ENCODE results near the gene PPP1R12C. TPM values are rescaled to one million over a fixed set of nuclear protein-coding genes. Genes with fewer than 3 reads are reported as not detected.

The PPP1R12C gene
- 100 to 1,000 TPM; 135 to 141 TPM for total RNA-seq

DNA sequence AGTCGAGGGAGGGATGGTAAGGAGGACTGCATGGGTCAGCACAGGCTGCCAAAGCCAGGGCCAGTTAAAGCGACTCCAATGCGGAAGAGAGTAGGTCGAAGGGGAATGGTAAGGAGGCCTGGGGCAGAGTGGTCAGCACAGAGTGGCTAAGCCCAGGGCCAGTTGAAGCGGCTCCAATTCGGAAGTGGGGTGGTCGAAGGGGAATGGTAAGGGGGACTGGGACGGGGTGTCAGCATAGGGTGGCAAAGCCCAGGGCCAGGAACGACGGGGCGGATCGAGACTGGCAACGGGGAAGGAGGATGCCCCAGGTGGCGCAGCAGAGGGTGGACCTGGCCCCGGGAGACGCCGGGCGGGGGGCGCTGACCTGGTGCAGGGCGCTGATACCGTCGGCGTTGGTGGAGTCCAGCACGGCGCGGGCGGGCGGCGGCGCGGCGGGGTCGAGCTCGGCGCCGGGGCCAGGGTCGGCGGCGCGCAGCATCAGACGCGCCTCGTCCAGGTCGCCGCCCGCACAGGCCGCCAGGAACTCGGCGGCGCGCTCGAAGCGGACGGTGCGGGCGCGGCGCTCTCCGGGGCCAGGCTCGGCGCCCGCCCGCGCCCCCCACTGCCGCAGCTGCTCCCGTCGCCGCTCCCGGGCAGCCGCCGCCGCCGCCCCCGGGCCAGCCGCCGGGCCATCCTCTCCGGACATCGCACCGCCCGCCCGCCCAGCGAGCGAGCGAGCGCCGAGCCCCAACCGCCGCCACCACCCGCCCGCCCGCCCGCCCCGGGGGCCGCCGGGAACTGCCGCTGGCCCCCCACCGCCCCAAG lies at the start of gene PPP1R12C:
Gene PPP1R12C (minus strand): TSS at position 779 of the 804 bp plus-strand sequence. CDS start 94 bp downstream, at position 685.

GRCh38 chr19:55166530-55167268 lies 49.3 kb upstream of the PPP1R12C start, which contains the start of gene DNAAF3:
DNAAF3 (minus strand) TSS chr19:55166613; CDS start chr19:55166413, 200 bp downstream.

GRCh38 chr19:55157064-55157908 lies 39.8 kb upstream of the PPP1R12C start, which contains the start of gene TNNI3:
TNNI3 (minus strand) TSS chr19:55157732; CDS start chr19:55157589, 143 bp downstream.

DNA sequence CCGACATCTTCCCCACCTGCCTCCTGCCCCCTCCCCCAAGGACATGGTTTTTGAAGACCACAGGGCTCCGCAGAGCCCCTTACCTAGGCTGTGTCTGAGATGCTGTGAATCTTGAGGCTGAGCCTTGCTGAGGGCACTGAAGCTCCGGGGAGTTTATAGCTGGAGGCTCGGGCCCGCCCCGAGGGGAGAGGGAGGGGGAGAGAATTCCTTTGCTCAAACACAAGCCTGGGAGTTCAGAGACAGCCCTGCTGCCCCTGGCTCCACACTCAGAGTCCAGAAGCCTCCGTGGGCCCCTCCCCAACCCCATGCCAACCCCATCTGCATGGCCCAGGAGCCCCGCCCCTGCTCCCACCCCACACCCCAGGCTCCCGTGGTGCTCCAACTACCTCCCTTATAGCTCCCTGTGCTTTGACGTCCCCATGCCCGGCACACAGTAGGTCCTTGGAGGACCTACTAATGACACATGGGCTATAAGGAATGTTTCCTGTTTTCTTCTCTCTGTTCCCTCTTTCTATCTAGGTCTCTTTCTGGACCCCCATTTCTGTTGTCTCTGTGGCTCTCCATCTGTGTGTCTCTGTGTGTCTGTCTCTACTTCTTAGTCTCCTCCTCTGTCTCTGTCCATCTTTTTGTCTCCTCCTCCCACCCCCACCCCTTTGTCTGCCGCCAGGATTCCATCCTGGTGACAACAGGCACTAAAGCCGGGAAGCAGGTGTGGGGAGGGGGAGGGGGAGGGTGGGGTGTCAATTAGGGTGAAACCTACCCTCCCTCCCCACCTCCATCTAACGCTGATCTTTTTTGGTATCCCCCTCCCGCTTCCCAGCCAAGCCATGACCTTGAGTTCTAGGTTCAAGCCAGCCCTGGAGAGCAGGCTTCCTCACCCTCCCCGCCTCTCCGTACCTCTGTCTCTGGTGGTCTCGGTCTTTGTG lies 31.9 kb upstream of the PPP1R12C start, which contains the start of gene TNNT1:
Gene TNNT1 (minus strand): TSS at position 129 of the 926 bp plus-strand sequence. CDS start 2,049 bp downstream, outside the sequence.

GRCh38 chr19:55075371-55075998 lies 42.0 kb downstream of the PPP1R12C start, which contains the start of gene EPS8L1:
EPS8L1 (plus strand) TSS chr19:55075869; CDS start chr19:55076445, 576 bp downstream.

DNA sequence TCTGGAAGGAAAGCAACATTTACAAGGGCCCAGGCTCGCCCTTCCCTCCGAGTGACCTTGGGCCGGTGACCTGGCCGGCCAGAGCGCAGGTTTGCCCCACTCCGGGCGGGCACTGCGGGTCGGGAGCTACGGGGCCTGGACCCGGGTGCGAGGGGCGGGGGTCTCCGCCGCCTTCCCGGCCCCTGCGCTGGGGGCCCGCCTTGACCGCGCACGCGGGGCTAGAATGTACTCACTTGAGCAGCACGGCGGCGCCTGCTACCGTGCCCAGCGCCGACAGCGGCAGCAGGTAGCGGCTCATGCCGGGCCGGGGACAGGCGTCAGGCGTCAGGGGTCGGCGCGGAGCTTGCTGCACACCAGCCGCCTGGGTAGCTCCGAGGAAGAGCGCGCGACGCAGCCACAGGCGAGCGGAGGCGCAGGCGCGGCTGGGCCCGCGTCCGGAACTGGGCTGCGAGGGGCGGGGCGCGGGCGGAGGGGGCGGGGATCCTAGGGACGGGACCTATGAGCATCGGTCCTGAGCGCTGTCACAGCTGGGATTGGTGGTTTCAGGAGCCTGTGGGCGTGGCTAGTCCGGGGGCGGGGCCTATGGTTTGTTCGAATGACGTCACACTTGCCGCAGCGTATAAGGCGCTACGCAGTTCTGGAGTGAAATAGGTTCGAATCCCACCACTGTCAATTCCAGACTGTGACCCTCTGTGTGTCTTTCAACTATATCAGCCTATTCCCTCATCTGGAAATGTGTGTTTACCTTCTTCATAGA lies 54.5 kb downstream of the PPP1R12C start, which contains the start of gene RDH13:
Gene RDH13 (minus strand): TSS at position 414 of the 757 bp plus-strand sequence. CDS start 116 bp downstream, at position 298.

Small RNA genes lying within 50 kb of the gene (microRNA-seq; reads per million reads assigned to microRNA genes)
- not detected for gene MIR7975 (ENCODE audit: borderline microRNAs expressed, borderline replicate concordance)

Other genes with a start within 250 kb of the PPP1R12C start
- gene FCAR, start 243.4 kb downstream of the PPP1R12C start, total RNA-seq: not detected
- under 1 TPM; 0.35 to 0.58 TPM for gene NCR1, start 211.5 kb downstream of the PPP1R12C start, total RNA-seq
- gene NLRP7, start 170.1 kb downstream of the PPP1R12C start, total RNA-seq: not detected
- 10 to 100 TPM; 16.5 to 19.0 TPM for gene NLRP2, start 151.3 kb downstream of the PPP1R12C start, total RNA-seq
- gene GP6, start 79.4 kb downstream of the PPP1R12C start, total RNA-seq: under 1 TPM; 0.26 to 0.43 TPM
- gene RDH13, start 54.5 kb downstream of the PPP1R12C start, total RNA-seq: 10 to 100 TPM; 19.7 to 21.7 TPM
- 1 to 10 TPM; 3.1 to 4.3 TPM for gene EPS8L1, start 41.8 kb downstream of the PPP1R12C start, total RNA-seq
- not detected for gene TNNT1, start 31.6 kb upstream of the PPP1R12C start, total RNA-seq
- gene TNNI3, start 40.1 kb upstream of the PPP1R12C start, total RNA-seq: not detected
- not detected for gene DNAAF3, start 49.0 kb upstream of the PPP1R12C start, total RNA-seq
- not detected for gene SYT5, start 62.7 kb upstream of the PPP1R12C start, total RNA-seq
- not detected for gene PTPRH, start 91.9 kb upstream of the PPP1R12C start, total RNA-seq
- 10 to 100 TPM; 11.7 to 14.0 TPM for gene TMEM86B, start 111.1 kb upstream of the PPP1R12C start, total RNA-seq
- 100 to 1,000 TPM; 179 to 181 TPM for gene PPP6R1, start 141.4 kb upstream of the PPP1R12C start, total RNA-seq
- 10 to 100 TPM; 23.0 to 25.5 TPM for gene HSPBP1, start 162.5 kb upstream of the PPP1R12C start, total RNA-seq
- 1 to 10 TPM; 4.0 to 5.9 TPM for gene BRSK1, start 166.4 kb upstream of the PPP1R12C start, total RNA-seq
- under 1 TPM in 1 of 2 experiments, not detected in 1; 0.29 TPM for gene TMEM150B, start 207.7 kb upstream of the PPP1R12C start, total RNA-seq
- gene KMT5C, start 222.2 kb upstream of the PPP1R12C start, total RNA-seq: 10 to 100 TPM; 24.2 to 25.6 TPM
- under 1 TPM in 1 of 2 experiments, not detected in 1; 0.14 TPM for gene COX6B2, start 237.1 kb upstream of the PPP1R12C start, total RNA-seq
- not detected for gene GARIN5B, start 245.6 kb upstream of the PPP1R12C start, total RNA-seq